HG03095 (cell line): ENCODE measurements around the gene COX10.
"Not testable (repeated sequence)": the region's sequence is repeated elsewhere in the genome, so short reads cannot be mapped to it uniquely, and the experiment has no call there.

Source experiments
- ATAC-seq: cut with Tn5 transposase; IDR thresholded peaks from one replicate; pipeline ENCODE4 v1.9.1; 2021; ENCODE audit warnings: moderate library complexity; ENCODE audit not compliant: unreplicated experiment

The COX10 gene

DNA sequence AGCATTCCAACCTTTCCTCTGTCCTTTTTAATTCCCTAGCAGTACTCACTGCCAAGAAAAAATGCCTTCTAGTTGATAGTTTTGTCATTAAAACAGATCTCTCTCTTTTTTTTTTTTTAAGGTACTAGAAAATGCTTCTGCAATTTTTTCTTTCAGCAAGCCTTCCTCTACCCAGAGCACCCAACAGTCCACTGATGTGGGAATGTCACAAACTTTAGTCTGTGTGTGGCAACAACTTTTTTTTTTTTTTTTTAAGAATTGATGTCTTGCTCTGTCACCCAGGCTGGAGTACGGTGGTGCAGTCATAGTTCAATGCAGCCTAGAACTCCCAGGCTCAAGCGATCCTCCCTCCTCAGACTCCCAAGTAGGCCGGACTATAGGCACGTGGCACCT is 132.7 kb downstream of the COX10 start:
- ATAC-seq, result no peak

DNA sequence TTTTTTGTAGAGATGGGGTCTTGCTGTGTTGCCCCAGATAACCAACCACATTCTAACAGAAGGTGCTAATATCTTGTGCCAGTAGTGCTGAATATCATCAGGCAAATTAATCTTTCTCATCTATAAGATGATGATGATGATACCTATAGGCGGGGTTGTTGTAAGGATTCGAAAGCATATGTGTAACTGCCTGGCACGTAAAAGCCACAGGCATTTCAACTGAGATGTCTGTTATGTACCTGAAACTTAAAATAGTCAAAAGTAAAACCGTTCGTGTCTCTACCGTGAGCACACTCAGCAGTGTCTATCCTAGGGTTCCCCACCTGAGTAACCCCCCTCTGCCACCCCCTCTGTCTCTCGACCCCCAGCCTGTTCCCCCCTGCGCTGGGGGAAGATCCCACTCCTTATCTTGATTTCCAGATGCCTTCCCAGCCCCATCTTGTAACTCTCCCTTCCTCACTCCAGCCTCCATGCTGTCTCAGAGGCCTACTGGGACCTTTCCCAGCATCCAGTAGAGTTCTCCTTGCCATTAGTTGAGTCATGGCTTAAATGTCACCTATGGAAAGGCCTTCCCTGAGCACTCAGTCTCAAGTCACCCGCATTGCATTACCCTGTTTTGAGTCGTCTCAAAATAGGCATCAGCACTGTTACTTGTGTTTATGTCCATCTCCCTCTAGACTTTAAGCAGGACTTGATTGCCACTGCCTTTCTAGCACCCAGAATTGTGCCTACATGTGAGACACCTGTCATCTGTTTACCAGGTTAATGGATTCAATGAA is 133.3 kb downstream of the COX10 start:
- no peak for ATAC-seq

DNA sequence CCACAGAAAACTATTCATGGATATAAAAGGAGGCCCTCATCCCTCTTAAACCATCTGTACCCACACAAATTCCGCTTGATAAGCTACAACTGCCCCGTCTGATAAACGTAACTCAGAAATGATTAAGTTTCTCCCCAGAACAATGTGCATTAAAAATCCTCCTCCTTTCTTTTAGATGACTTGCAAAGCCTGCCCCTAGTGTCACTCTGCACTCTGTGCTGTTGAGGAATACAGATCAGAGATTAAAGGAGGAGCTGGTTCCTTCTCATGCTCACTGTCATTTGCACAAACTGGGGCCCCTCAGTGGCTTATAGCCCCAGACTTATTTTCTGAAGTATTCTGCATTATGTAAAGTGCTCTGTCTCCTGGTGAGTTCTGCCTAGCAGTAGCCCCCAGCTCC is 134.1 kb downstream of the COX10 start:
- no peak for ATAC-seq

DNA sequence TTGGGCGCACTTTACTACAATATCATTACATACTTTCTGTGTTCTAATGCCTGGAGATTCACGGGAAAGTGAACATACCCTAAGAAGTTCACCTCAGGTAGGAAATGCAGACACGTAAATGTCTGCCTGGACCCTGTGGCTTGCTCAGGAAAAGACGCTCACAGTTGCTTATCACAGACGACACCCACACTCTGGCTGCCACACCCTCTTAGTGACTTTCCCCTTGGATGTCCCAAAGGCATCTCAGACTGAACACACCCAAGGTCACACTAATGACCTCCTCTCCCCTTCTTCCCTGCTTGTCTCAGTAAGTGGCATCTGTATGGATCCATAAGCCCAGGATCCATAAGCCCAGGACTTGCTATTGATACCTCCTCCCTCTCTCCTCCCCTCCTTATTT is 134.8 kb downstream of the COX10 start:
- ATAC-seq, result no peak

DNA sequence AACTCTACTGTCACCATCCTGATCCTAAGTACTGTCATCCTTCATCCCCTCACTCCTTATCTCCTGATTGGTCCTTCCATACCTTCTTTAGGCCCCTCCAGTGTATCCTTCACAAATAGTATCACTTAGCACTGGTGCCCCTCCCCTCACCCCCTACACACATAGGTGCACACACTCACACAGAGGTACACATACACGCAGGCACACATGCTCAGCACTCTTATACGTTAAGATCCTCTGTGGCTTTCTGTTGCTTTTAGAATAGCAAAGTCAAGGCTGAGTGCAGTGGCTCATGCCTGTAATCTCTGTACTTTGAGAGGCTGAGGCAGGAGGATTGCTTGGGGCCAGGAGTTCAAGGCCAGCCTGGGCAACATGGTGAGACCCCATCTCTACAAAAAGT is 135.2 kb downstream of the COX10 start:
- ATAC-seq, result no peak

DNA sequence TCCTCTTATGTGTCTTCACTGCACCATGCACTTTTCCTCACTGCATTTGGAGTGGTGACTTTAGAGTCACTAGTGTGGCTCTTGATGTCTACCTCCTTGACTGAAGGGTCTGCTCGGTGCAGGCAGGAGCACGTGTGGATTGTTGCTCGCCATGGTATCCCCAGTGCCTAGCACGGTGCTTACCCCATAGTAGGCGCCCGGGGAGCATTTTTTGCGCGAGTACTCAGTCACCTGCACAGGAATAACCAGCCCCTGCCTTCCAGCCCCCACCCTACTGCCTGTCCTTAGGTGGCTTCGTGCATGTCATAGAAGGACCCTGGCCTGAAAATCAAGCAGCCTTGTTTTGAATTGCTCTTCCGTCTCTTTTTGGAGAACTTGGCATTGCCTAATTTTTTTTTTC is 136.1 kb downstream of the COX10 start:
- no peak for ATAC-seq

DNA sequence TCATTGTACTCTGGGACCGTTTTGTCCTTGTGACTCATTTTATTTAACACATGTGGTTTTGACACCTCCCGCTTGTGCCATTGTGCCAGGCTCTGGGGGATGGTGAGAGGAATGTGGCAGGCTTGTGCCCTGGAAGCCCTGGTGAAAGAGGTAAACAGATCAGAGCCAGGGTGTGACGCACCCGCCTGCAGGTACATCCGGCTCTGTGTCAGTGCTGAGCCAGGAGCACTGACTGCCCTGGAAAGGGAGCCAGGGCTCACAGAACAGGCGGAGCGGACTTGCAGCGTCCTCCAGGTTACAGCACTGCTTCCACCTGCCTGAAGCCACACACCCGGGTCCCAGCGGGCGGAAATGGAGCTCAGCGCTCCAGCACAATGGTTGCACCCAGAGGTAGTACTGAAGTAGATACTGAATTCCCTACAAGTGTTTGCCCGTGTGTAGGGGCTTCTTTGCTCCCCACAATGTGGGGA is 136.7 kb downstream of the COX10 start:
- no peak for ATAC-seq

DNA sequence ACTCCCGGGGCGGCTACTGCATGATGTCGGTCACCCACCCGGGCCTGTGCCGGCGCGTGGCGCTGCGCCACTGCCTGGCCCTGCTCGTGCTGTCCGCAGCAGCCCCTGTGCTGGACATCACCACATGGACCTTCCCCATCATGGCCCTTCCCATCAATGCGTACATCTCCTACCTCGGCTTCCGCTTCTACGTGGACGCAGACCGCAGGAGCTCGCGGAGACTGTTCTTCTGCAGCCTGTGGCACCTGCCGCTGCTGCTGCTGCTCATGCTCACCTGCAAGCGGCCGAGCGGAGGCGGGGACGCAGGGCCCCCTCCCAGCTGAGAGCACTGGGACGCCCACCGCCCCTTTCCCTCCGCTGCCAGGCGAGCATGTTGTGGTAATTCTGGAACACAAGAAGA is 137.6 kb downstream of the COX10 start:
- ATAC-seq, result no peak

DNA sequence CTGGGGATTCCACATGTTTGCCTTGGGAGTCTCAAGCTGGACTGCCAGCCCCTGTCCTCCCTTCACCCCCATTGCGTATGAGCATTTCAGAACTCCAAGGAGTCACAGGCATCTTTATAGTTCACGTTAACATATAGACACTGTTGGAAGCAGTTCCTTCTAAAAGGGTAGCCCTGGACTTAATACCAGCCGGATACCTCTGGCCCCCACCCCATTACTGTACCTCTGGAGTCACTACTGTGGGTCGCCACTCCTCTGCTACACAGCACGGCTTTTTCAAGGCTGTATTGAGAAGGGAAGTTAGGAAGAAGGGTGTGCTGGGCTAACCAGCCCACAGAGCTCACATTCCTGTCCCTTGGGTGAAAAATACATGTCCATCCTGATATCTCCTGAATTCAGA is 138.5 kb downstream of the COX10 start:
- ATAC-seq, result no peak

DNA sequence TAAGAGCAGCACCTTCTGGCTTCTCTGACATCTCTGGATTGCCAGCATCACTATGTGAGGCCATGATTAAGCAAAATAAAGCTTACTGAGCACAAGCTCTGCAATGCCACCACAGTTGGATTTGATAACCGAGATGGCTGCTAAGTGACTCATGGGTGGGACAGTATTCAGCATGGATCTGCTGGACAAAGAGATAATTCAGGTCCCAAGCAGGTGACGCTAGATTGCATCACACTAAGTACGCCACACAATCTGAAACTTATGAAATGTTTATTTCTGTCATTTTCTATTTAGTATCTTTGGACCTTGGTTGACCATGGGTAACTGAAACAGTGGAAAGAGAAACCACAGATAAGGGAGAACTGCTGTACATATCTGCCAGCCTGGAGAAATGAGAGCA is 139.9 kb downstream of the COX10 start:
- no peak for ATAC-seq

DNA sequence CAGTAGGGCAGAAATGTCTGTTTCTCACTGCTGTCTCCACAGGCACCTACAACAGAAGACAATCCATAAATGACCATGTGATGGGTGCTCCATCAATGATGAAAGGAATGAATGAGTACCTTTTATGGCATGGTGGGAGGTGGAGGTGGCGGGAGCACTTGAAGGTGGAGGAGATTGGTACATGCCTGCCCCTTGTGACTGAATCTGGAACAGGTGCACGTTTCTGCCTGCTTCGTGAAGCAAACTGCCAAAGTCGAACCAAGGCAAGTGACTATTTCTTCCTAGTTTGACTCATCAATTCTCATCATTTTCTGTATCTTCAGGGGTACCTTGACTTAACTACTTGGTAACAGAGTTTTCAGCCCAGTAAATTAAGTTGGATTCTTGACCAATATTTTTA is 141.9 kb downstream of the COX10 start:
- no peak for ATAC-seq

DNA sequence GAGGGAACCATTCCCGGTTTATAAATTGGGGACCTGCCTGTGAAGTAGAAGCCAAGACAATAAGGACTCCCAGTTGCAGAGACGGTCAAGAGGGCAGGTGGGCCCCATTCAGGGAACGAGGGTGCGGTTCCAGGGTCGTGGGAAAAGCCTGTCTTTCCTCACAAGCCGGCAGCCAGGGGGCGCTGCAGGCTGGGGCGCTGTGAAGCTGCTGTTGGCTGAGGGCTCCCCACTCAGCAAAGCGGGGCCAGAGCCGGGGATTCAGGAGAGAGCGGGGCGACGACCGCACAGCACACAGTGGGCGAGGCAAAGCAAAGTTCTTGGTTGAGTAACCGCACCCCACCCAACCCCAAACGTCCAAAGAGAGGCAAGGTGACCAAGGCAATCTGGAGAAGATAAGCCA is 142.5 kb downstream of the COX10 start:
- no peak for ATAC-seq

DNA sequence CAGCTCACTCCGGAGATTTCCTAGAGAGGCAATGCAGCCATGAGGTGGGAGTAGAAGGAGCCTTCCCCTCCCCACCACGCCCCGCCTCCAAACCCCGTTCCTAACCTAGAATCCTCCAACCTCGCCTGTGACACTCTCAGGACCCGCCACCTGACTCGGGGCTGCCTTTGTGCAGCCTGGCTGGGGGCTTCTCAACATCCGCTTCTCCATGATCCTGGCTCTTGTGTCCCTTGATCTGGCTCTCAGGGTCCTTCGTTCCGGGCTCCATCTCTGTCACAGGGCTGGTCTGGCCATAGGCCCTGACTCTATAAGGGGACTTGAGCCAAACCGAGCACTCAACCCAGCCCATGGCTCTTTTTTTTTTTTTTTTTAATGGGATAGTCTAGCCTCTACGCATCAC is 143.1 kb downstream of the COX10 start:
- ATAC-seq, result no peak

DNA sequence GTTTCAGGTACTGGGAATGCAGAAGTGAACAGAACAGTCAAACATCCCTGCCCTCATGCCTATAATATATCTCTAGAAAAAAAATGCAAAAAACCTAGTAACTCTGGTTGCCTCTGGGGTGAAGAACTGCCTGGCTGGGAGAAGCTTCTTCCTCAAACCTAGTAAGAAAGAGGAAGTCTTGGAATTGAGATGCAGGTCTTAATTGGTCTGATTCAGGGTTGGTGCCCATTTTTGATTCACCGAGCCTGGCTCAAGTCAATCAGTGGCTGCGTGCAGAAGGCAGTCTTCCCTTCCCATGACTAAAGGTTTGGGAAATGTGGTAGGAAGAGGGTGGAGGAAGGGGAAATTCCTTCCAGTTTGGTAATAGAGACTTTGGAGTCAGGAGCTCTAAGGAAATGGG is 145.0 kb downstream of the COX10 start:
- no peak for ATAC-seq

DNA sequence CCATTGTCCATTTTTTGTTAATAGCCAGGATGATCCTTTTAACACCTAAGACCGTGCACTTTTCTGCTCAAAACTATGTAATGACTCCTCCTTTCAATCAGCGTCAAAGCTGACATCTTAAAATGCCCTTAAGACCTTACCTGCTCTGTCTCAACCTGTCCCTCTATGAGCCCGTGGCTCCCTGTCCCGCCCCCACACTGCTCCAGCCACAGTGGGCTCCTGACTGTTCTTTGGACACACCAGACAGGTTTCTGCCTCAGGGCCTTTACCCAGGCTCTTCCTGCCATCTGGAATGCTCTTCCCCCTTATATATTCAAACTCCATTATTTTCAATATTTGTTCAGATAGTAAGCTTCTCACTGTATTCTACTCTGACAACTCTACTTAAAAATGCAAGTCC is 153.3 kb downstream of the COX10 start:
- ATAC-seq, result no peak

DNA sequence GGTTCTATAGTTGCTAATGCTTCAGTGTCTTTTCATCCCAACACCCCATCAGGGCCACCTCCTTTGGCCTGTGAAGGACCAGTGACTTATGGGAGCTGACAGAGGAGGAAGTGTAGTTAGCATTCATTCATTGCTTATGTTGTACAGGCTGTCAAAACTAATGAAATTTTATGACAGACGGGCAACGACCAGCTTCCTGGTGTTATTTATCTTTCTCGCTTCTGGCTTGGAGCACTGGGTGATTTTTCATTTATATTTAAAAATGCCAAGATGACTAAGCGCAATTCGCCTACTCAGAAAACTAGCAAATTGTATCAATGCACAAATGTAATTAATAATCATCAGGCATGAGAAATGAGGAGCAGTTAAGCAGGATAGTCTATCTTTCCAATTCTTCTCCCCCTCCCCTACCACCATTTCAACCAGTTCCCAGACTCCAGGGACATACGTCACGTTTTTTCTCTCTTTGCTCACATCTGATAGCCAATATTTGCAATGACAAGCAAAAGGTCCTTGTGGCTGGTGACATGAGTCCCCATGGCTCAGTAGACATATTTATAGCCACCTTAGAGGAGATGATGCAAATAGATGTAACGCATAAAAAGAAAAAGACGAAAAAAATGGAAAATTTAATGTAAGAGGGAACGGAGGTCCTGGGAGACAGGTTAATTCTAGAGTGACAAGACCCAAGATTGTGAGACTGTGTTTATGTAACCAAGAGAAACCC is 156.1 kb downstream of the COX10 start:
- no peak for ATAC-seq

DNA sequence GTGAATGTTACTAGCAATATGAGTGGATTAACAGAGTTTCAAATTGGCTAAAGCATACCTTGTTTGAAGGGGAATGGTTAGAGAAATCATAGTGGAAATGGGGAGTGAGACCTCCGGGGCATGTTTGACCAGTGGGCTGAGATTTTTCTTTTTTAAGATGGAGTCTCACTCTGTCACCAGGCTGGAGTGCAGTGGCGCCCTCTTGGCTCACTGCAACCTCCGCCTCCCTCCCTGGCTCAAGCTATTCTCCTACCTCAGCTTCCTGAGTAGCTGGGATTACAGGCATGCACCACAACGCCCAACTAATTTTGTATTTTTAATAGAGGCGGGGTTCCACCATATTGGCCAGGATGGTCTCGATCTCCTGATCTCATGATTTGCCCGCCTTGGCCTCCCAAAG is 157.7 kb downstream of the COX10 start:
- ATAC-seq, result no peak

DNA sequence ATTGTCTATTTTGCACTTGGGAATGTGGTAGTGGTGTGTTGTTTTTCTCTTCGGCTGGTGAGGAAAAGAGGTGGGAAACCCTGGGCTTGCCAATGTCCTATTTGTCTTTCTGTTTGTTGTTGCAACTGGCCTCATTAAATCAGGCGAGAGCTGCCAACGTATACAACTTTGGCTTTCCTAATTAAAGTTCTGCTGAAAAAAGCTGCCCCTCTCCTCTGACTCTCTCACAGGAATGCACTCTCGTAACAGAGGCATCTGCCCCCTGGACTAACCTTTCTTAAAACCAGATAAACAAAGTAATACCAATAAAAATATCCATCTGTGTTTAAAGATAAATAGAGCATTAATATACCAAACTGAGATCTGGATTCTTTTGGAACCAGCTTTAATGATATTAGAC is 159.6 kb downstream of the COX10 start:
- ATAC-seq, result no peak

DNA sequence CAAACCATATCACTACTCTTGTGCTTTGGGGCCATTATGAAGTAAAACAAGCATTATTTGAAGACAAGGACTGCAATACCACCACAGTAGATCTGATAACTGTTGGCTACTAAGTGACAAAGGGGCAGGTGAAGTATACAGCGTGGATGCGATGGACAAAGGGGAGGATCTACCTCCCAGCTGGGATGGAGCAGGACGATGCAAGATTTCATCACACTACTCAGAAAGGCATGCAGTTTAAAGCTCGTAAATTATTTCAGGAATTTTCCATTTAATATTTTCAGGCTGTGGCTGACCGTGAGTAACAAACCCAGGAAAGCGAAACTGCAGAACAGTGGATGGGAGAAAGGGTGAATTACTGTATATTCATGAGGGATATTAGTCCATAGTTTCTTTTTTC is 161.9 kb downstream of the COX10 start:
- ATAC-seq, result not testable (repeated sequence)

DNA sequence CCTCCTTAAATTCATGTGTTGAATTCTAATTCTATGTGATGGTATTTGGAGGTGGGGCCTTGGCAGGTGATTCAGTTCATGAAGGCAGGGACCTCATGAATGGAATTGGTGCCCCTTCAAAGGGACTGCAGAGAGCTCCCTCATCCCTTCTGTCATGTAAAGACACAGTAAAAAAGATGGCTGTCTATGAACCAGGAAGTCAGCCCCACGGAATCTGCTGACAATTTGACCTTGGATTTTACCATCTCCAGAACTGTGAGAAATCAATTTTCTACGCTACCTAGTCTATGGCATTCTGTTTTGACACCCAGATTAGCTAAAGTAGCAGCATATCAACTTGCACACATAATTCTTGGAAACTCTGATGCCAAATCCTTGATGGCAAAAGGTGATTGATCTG is 165.7 kb downstream of the COX10 start:
- not testable (repeated sequence) for ATAC-seq

DNA sequence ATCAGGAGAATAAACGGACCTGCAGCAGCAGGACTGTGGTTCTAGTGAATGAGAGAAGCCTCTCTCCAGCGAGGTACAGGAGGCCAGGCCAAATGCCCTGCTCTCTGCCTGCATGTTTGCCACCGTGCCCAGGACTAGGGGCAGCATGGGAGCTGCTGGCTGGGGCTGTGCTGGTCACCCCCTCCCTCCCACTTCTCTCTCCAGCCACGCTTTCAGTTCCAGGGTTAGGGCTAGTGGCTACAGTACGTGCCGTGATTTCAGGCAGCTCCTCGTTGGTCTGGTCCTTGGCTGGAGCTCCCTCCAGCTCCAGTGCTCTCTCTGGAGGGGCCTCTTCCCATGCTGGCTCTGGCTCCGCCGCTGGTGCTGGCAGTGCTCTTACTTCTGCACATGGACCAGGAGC is 166.7 kb downstream of the COX10 start:
- ATAC-seq, result not testable (repeated sequence)

DNA sequence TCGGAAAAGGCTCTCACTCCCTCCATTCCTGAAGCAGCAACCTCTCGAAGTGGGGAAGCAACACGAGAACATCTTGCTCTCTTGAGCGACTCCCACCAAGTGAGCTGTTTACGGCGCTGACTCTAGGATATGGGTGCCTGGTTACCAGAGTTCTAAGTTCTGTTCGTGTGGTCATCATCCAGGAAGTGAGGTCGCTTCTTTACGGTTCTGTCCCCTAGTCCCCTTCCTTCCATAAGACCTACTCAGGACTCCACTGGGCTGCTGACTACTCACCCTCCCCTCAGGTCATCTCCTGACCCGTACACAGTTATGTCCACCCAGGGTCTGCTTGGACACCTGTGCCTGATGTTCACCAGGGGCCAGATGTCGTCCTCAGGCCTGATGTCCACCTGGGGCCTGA is 167.5 kb downstream of the COX10 start, which contains the start of gene CDRT15:
CDRT15 (minus strand) TSS at position 101 of the 400 bp plus-strand sequence; CDS start at position 72, 29 bp downstream.
- ATAC-seq, result not testable (repeated sequence)
